Thoracic aorta (tissue), 2 donors: ENCODE data around the gene PLA2R1. TPM values are rescaled to one million over a fixed set of nuclear protein-coding genes. Genes with fewer than 3 reads are reported as not detected.

Experiments used
- ATAC-seq: fragments of 150-250 bp; one replicate; pipeline ENCODE4 v1.8.0; 2017; ENCODE audit warnings: low read depth; ENCODE audit not compliant: insufficient number of reproducible peaks, low FRiP score
- DNase-seq: peaks from one replicate; pipeline ENCODE4 v3.0.0-alpha.2; 2020; ENCODE audit warnings: low spot score
- H3K27ac ChIP-seq, 2 donors: fragments of 200-600 bp; sonication (generic); 1 replicate in 1 of 2; 2 replicates in 1 of 2; pipeline ENCODE4 v1.5.1; 2016; ENCODE audit warnings: mild to moderate bottlenecking in 2 of 2, moderate library complexity in 2 of 2
- H3K27me3 ChIP-seq: fragments of 200-600 bp; sonication (generic); replicated peaks from 2 replicates; pipeline ENCODE4 v1.6.0; 2016; ENCODE audit warnings: mild to moderate bottlenecking; ENCODE audit not compliant: insufficient read depth
- H3K36me3 ChIP-seq: fragments of 200-600 bp; sonication (generic); one replicate; pipeline ENCODE4 v1.5.1; 2016
- H3K4me1 ChIP-seq, 2 donors: fragments of 200-600 bp; sonication (generic); 1 replicate in 1 of 2; 2 replicates in 1 of 2; pipeline versions ENCODE4 v1.5.1 to v1.6.0; 2016; ENCODE audit warnings: low read depth in 2 of 2, mild to moderate bottlenecking in 1 of 2; ENCODE audit not compliant: control insufficient read depth in 1 of 2
- H3K4me3 ChIP-seq: fragments of 200-600 bp; sonication (generic); 2 replicates; pipeline ENCODE4 v1.5.1; 2016; ENCODE audit warnings: mild to moderate bottlenecking
- H3K9me3 ChIP-seq: fragments of 200-600 bp; sonication (generic); 2 replicates; pipeline ENCODE4 v1.5.1; 2016
- total RNA-seq, 2 donors: library from RNA; depleted of rRNA; stranded (reverse); fragments of >200 nt; gene quantifications; one replicate each; pipeline versions ENCODE4 v1.1.0 to v1.2.3, GENCODE V29; 2016
- TF ChIP-seq, protein P1 (sequence below): fragments of 200-600 bp; sonication (generic); IDR thresholded peaks from one replicate; pipeline ENCODE4 v1.5.1; 2019; ENCODE audit warnings: antibody characterized with exemption

The PLA2R1 gene
- total RNA-seq, 2 donors from 2014 or later = 28.3 to 28.7 TPM

GRCh38 chr2:159898441-159898840, 164.0 kb downstream of the PLA2R1 start:
- H3K36me3 ChIP-seq = no peaks in the 10 kb centered on the region
- no peaks in the 10 kb centered on the region for H3K27me3 ChIP-seq
- TF ChIP-seq, protein P1, sequence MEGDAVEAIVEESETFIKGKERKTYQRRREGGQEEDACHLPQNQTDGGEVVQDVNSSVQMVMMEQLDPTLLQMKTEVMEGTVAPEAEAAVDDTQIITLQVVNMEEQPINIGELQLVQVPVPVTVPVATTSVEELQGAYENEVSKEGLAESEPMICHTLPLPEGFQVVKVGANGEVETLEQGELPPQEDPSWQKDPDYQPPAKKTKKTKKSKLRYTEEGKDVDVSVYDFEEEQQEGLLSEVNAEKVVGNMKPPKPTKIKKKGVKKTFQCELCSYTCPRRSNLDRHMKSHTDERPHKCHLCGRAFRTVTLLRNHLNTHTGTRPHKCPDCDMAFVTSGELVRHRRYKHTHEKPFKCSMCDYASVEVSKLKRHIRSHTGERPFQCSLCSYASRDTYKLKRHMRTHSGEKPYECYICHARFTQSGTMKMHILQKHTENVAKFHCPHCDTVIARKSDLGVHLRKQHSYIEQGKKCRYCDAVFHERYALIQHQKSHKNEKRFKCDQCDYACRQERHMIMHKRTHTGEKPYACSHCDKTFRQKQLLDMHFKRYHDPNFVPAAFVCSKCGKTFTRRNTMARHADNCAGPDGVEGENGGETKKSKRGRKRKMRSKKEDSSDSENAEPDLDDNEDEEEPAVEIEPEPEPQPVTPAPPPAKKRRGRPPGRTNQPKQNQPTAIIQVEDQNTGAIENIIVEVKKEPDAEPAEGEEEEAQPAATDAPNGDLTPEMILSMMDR = no peak
- no peaks in the 10 kb centered on the region for H3K4me1 ChIP-seq
- H3K9me3 ChIP-seq = no peaks in the 10 kb centered on the region
- DNase-seq = no peak
- H3K4me3 ChIP-seq = no peak overlapping the region
- H3K27ac ChIP-seq = no peak overlapping the region
- ATAC-seq = no peak

DNA sequence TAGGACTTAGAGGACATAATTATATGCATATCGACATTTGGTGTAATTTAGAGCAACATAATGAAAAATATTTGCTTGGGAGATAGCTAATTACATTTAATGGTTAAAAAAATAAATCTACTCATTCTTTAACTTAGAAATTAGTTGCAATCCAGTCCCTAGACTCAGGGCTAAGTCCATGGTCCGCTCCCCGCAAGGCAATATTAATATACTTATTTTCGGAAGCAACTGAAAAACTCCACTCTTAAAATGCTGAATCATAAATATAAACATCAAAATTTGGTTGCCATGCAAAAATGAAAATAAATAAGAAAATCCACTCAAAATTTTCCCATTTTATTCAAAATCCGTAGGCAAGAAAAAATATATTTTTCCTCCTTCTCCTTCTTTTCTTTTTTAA, 164.7 kb downstream of the PLA2R1 start:
- no peak for ATAC-seq
- DNase-seq = no peak
- Histone ChIP-seq H3K27me3 (no peaks in the 10 kb centered on the region), H3K36me3 (no peaks in the 10 kb centered on the region), H3K27ac (no peak overlapping the region), H3K4me3 (no peak overlapping the region), H3K9me3 (no peaks in the 10 kb centered on the region), H3K4me1 (no peaks in the 10 kb centered on the region)
- TF ChIP-seq, protein P1 = no peak

- H3K4me3 ChIP-seq = no peak overlapping the region
- no peaks in the 10 kb centered on the region for H3K27me3 ChIP-seq
- no peak for ATAC-seq
- TF ChIP-seq, protein P1 = no peak
- no peaks in the 10 kb centered on the region for H3K4me1 ChIP-seq
- H3K9me3 ChIP-seq = no peaks in the 10 kb centered on the region
- no peak overlapping the region for H3K27ac ChIP-seq
- DNase-seq = no peak
- no peaks in the 10 kb centered on the region for H3K36me3 ChIP-seq
Observed at GRCh38 chr2:159897081-159897480, 165.3 kb downstream of the PLA2R1 start.

DNA sequence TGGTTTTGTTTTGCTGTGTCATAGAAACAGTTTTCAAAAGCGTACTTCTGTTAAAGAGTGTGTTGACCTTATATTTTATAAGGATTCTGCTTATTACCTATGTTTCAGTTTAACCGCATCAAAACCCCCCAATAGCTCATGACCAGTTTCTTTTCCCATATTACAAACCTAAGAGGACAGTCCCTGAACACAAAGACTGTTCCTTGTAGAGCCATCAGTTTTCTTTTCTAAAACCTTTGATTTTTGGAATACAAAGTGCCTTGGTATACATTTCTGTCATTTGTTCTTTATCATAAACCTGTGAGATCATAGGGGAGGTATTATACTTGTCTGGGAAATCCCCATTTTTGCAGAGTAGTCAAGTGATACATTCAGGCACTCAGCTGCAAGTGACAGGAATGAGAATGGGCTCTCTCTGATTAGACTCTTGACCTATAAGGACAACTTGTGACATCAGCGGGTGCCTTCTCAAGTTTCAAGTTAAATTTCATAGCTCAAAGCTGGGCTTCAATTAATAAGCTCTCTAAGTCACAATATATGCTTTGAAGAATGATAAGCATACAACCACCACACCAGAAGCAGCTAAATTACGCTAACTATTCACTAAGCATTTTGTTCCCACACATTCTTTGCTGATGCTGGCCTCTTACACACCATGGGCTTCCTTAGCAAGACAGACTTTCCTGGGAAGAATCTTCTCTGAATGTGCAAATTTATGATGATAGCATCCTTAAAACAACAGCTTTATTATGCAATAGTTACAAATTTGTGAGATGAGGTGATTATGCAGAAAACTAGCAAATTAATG, 167.0 kb downstream of the PLA2R1 start:
- H3K27ac ChIP-seq = no peak overlapping the region
- H3K4me1 ChIP-seq = no peaks in the 10 kb centered on the region
- ATAC-seq (no peak), DNase-seq (no peak)
- no peaks in the 10 kb centered on the region for H3K36me3 ChIP-seq
- no peak overlapping the region for H3K4me3 ChIP-seq
- TF ChIP-seq, protein P1 = no peak
- H3K9me3 ChIP-seq = no peaks in the 10 kb centered on the region
- no peaks in the 10 kb centered on the region for H3K27me3 ChIP-seq

DNA sequence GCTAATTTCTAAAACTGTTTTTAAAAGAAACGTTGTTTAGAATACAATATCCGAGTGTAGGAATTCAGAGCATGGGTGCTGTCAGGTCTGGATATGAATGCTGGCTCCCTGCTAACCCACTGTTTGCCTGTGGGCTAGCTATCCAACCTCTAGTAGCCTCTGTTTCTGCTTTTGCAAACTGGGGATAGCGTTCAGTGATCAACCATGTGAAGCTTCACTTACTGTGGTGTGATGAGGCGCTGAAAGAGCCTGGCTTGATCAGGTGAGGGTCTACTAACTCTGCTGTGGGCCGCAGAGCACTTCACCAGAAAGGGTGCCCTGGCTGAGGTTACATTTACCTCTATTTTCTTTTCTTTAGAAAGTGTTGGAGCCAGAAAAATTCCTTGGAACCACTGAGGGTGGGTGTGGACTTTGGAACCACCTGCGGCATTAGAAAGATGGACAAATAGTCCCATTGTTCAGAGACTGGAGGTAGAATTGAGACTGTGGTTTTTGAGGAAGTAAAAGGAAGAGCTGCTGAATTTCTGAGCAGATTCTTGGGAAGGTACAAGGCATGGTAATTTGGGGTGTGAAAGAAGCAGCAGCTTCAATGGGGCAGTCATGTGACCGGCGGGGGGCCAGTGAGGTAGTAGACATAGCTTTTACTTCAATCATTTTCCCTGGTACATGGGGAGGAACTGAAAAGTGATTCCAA, 168.1 kb downstream of the PLA2R1 start:
- TF ChIP-seq, protein P1 = no peak
- Histone ChIP-seq H3K9me3 (no peaks in the 10 kb centered on the region), H3K27me3 (no peaks in the 10 kb centered on the region), H3K4me3 (no peak overlapping the region), H3K4me1 (no peaks in the 10 kb centered on the region), H3K27ac (no peak overlapping the region), H3K36me3 (no peaks in the 10 kb centered on the region)
- ATAC-seq (no peak), DNase-seq (no peak)
